GM23248 (cell line): ENCODE results near the gene ONECUT1. TPM values are rescaled to one million over a fixed set of nuclear protein-coding genes. Genes with fewer than 3 reads are reported as not detected.

Experiments used
- DNase-seq: peaks from one replicate; pipeline ENCODE4 v3.0.0-alpha.2; 2015
- H2AFZ ChIP-seq: fragments of 200-600 bp; sonication (generic); 2 replicates; pipeline ENCODE4 v1.6.1; 2016; ENCODE audit warnings: antibody characterized with exemption
- H3F3A ChIP-seq: fragments of 200-600 bp; sonication (generic); 2 replicates; pipeline ENCODE4 v1.6.1; 2016; ENCODE audit warnings: mild to moderate bottlenecking, antibody characterized with exemption, mixed run types; ENCODE audit not compliant: insufficient read depth
- H3K27ac ChIP-seq: fragments of 200-600 bp; sonication (generic); 2 replicates; pipeline ENCODE4 v1.5.1; 2016; ENCODE audit warnings: mild to moderate bottlenecking
- H3K27me3 ChIP-seq: fragments of 200-600 bp; sonication (generic); replicated peaks from 2 replicates; pipeline ENCODE4 v1.6.1; 2016; ENCODE audit warnings: mild to moderate bottlenecking; ENCODE audit not compliant: insufficient read depth
- H3K36me3 ChIP-seq: fragments of 200-600 bp; sonication (generic); 2 replicates; pipeline ENCODE4 v1.6.1; 2016; ENCODE audit warnings: low read depth, mild to moderate bottlenecking
- H3K4me1 ChIP-seq: fragments of 200-600 bp; sonication (generic); 2 replicates; pipeline ENCODE4 v1.6.1; 2016; ENCODE audit warnings: mild to moderate bottlenecking; ENCODE audit not compliant: insufficient read depth
- H3K4me2 ChIP-seq: fragments of 200-600 bp; sonication (generic); one replicate; pipeline ENCODE4 v1.6.1; 2016; ENCODE audit warnings: mild to moderate bottlenecking; ENCODE audit not compliant: unreplicated experiment
- H3K4me3 ChIP-seq: fragments of 200-600 bp; sonication (generic); 2 replicates; pipeline ENCODE4 v1.5.1; 2016; ENCODE audit warnings: mild to moderate bottlenecking
- H3K79me2 ChIP-seq: fragments of 200-600 bp; sonication (generic); 2 replicates; pipeline ENCODE4 v1.6.1; 2016; ENCODE audit warnings: mild to moderate bottlenecking; ENCODE audit not compliant: insufficient read depth
- H3K9ac ChIP-seq: fragments of 200-600 bp; sonication (generic); 2 replicates; pipeline ENCODE4 v1.6.1; 2016; ENCODE audit warnings: mild to moderate bottlenecking
- H3K9me2 ChIP-seq: fragments of 200-600 bp; sonication (generic); 2 replicates; pipeline ENCODE4 v1.6.1; 2016; ENCODE audit warnings: mixed run types, mild to moderate bottlenecking, moderate library complexity; ENCODE audit not compliant: insufficient read depth
- H3K9me3 ChIP-seq: fragments of 200-600 bp; sonication (generic); one replicate; pipeline ENCODE4 v1.6.1; 2017; ENCODE audit warnings: low read depth
- H4K20me1 ChIP-seq: fragments of 200-600 bp; sonication (generic); 2 replicates; pipeline ENCODE4 v1.6.0; 2016; ENCODE audit not compliant: insufficient read depth
- EZH2 ChIP-seq: fragments of 200-600 bp; sonication (generic); IDR thresholded peaks from 2 replicates; pipeline ENCODE4 v1.6.1; 2018; ENCODE audit warnings: antibody characterized with exemption, mild to moderate bottlenecking; ENCODE audit not compliant: insufficient read depth, poor library complexity, severe bottlenecking
- EZH2phosphoT487 ChIP-seq: fragments of 200-600 bp; sonication (generic); IDR thresholded peaks from 2 replicates; pipeline ENCODE4 v1.6.1; 2018; ENCODE audit warnings: antibody characterized with exemption, moderate library complexity, mild to moderate bottlenecking, low read depth; ENCODE audit not compliant: insufficient read depth
- WGBS, 2 experiments: methylation state at CpG; one replicate each; pipeline ENCODE4 v1.1.6; 2015 to 2017; ENCODE audit warnings: low lambda C conversion rate in 2 of 2, low coverage in 1 of 2; ENCODE audit errors: missing lambda C conversion rate in 2 of 2; 5-methylcytosine and 5-hydroxymethylcytosine counted together
- in situ Hi-C: fragments of 300-500 bp; cut with MboI; formaldehyde crosslinking; loops from 2 replicates; pipeline ENCODE4 v1.15.0; 2020
- polyA plus RNA-seq: library from polyadenylated mRNA; unstranded; fragments of >200 nt; fragmentation: Nextera tagmentation; extraction: Ambion mirVana; gene quantifications from 2 replicates; pipeline ENCODE4 v1.2.1, GENCODE V29; 2016
- total RNA-seq: library from RNA; depleted of rRNA; stranded (reverse); fragments of >200 nt; shearing (Covaris generic); gene quantifications from 2 replicates; pipeline ENCODE4 v1.2.3, GENCODE V29; 2014

Gene ONECUT1
- total and polyA plus RNA-seq, 2 experiments from 2014 or later: not detected

DNA sequence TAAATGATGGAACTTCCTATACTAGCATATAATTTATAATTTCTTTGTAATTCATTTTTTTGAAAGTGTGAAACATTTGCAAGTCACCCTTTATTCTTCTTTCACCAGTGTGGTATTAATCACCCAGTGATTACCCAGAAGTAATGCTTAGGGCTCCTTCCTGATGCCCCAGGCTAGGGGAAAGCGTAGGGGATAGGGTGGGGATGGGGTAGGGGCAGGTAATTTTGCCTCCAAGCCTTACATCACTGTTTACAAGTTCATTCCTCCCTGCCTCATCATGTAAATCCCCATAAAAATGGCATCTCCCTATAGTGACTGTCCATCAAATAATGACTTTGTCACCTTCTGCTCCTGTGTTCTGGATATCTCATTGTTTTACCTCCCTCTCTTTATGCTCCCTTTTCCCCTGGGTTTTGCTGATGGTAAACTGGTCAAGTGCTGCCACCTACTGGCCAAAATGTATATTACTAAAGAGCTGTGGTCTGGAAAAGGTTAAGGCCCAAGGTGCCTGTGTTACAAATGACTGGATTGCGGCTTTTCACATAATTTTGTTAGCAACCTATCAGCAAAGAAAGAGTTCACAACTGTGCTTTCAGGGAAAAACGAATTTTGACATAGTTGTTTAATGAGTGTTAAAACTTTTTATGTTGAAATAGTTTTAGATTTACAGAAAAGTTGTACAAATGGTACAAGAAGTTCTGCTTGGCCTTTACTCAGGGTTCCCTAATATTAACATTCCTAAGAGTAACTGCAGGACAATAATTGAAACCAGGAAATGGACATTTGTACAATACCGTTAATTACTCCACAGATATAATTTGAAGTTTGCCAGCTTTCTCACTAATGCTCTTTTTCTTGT is 54.7 kb downstream of the ONECUT1 start:
- no peak for TF ChIP-seq EZH2
- TF ChIP-seq EZH2phosphoT487: no peak
- no peaks in the 10 kb centered on the region for H3K9me3 ChIP-seq
- in situ Hi-C loops: loop anchor here (10.0 to 25.0 kb wide), 2 partner anchors 398 to 481 kb away; no protein-coding TSS in a partner anchor
- peaks cover 16% of the 10 kb centered on the region; the same call in 1 of the 2 replicates for H3F3A ChIP-seq
- H3K4me1 ChIP-seq: peaks cover 25% of the 10 kb centered on the region
- H3K4me2 ChIP-seq: no peak overlapping the region
- no peak overlapping the region for H3K4me3 ChIP-seq
- peak; percentile 85 for DNase-seq
- H3K27me3 ChIP-seq: no peaks in the 10 kb centered on the region; the same call in 1 of the 2 replicates
- WGBS, 2 experiments: 27 to 38% methylated on average over 4 of the region's 4 CpGs
- no peak overlapping the region for H3K9ac ChIP-seq
- no peaks in the 10 kb centered on the region for H3K36me3 ChIP-seq
- H3K79me2 ChIP-seq: no peaks in the 10 kb centered on the region
- no peaks in the 10 kb centered on the region for H4K20me1 ChIP-seq
- no peaks in the 10 kb centered on the region for H3K9me2 ChIP-seq
- H2AFZ ChIP-seq: no peak overlapping the region
- no peak overlapping the region for H3K27ac ChIP-seq

DNA sequence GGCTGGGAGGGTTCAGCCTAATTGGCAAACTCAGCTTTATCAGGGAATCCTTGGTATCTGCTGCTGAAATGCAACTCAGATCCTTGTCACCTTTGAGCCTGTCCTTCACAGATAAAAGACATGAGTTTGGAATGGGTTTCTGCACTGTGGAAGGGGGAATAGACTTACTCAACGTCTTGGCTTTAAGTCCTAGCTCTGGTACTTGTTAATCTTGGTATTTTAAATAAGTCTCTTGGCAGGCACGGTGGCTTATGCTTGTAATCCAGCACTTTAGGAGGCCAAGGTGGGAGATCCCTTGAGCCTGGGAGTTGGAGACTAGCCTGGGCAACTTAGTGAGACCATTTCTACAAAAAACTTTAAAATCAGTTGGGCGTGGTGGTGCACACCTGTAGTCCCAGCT is 55.8 kb downstream of the ONECUT1 start:
- 30 to 40% methylated on average over 3 of the region's 3 CpGs for WGBS, 2 experiments
- TF ChIP-seq EZH2phosphoT487 (no peak), EZH2 (no peak)
- Histone ChIP-seq H3K36me3 (no peaks in the 10 kb centered on the region), H3K9me2 (no peaks in the 10 kb centered on the region), H4K20me1 (no peaks in the 10 kb centered on the region), H3K9me3 (no peaks in the 10 kb centered on the region), H3K4me2 (no peak overlapping the region), H3K9ac (no peak overlapping the region), H3K4me3 (no peak overlapping the region), H3K4me1 (peaks cover 36% of the 10 kb centered on the region), H3K27me3 (no peaks in the 10 kb centered on the region), H2AFZ (no peak overlapping the region), H3K79me2 (no peaks in the 10 kb centered on the region), H3K27ac (no peak overlapping the region), H3F3A (peaks cover 21% of the 10 kb centered on the region; the same call in 1 of the 2 replicates)
- DNase-seq: no peak
- in situ Hi-C loops: loop anchor here (10.0 to 25.0 kb wide), 2 partner anchors 397 to 480 kb away; no protein-coding TSS in a partner anchor

DNA sequence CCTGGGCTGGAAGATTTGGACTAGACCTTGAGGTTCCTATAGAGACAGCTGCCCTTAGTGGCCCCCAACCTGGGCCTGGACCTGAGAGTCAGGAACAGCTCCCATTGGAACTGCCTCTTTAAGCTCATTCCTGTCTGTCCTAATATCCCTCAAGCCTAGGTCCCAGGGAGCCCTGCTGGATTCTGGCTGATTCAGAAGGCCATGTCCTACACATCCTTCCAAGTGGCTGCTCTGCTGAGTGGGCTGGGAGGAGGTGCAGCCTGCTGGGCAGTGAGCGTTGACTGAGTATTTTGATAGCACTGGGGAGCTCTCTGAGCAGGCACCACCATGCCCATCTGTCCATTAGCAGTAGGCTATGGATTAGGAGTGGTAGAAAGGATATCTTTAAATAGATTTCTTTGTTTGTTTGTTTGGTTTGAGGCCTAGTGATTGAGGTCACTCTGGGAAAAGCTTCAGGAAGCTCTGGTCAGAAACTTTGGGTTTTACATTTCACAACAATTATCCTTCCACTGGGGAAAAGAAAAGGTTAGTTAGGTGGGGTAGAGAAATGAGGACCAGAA is 56.4 kb downstream of the ONECUT1 start:
- Histone ChIP-seq H3K79me2 (no peaks in the 10 kb centered on the region), H3K27ac (no peak overlapping the region), H3K9me2 (no peaks in the 10 kb centered on the region), H3F3A (peaks cover 22% of the 10 kb centered on the region; the same call in 1 of the 2 replicates), H3K9ac (no peak overlapping the region), H3K4me3 (no peak overlapping the region), H2AFZ (no peak overlapping the region), H4K20me1 (no peaks in the 10 kb centered on the region), H3K4me2 (no peak overlapping the region), H3K9me3 (no peaks in the 10 kb centered on the region), H3K36me3 (no peaks in the 10 kb centered on the region), H3K4me1 (peaks cover 42% of the 10 kb centered on the region), H3K27me3 (no peaks in the 10 kb centered on the region)
- TF ChIP-seq EZH2phosphoT487: no peak
- no peak for TF ChIP-seq EZH2
- in situ Hi-C loops: loop anchor here (10.0 to 25.0 kb wide), 2 partner anchors 396 to 479 kb away; no protein-coding TSS in a partner anchor
- peak; percentile 29 for DNase-seq
- 88 to 95% methylated on average over 1 of the region's 1 CpG for WGBS, 2 experiments

DNA sequence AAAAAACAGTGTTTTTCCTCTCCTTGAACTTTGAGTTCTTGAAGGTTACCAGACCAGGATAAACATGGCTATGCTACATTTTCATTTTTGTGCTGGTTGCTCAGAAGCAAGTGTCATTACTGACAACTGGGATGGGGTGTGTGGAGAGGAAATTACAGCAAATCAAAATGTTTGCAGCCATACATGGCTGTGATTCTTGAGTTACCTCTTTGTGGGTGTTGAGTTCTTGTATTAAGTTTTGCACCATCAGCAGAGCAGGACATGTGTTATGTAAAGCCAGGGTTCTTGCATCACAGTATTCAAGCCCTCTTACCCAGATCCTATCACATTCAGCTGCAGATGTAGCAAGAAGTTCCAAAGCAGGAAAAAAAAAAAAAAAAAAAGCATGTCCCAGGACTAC is 57.0 kb downstream of the ONECUT1 start:
- no peak overlapping the region for H3K4me3 ChIP-seq
- H3K9me2 ChIP-seq: no peaks in the 10 kb centered on the region
- H3K36me3 ChIP-seq: no peaks in the 10 kb centered on the region
- no peak for TF ChIP-seq EZH2
- TF ChIP-seq EZH2phosphoT487: no peak
- no peak overlapping the region for H3K9ac ChIP-seq
- H3K4me2 ChIP-seq: no peak overlapping the region
- no peaks in the 10 kb centered on the region for H3K9me3 ChIP-seq
- no peak overlapping the region for H3K27ac ChIP-seq
- no peaks in the 10 kb centered on the region for H3K79me2 ChIP-seq
- H3K4me1 ChIP-seq: peaks cover 40% of the 10 kb centered on the region
- peaks cover 19% of the 10 kb centered on the region; the same call in 1 of the 2 replicates for H3F3A ChIP-seq
- in situ Hi-C loops: loop anchor here (10.0 to 25.0 kb wide), 2 partner anchors 396 to 478 kb away; no protein-coding TSS in a partner anchor
- H2AFZ ChIP-seq: no peak overlapping the region
- no peaks in the 10 kb centered on the region for H3K27me3 ChIP-seq
- H4K20me1 ChIP-seq: no peaks in the 10 kb centered on the region
- DNase-seq: no peak
